Ishikawa (cell line): Measurements from ENCODE around the gene CUTA.

ENCODE experiments used
- EGR1 ChIP-seq: IDR thresholded peaks from 2 replicates; pipeline ENCODE4 v1.6.1; 2012
- EP300 ChIP-seq: IDR thresholded peaks from 2 replicates; pipeline ENCODE4 v1.6.1; 2012; ENCODE audit warnings: borderline replicate concordance
- RAD21 ChIP-seq: IDR thresholded peaks from 2 replicates; pipeline ENCODE4 v1.6.1; 2012; ENCODE audit warnings: low read depth
- ZBTB7A ChIP-seq: IDR thresholded peaks from 2 replicates; pipeline ENCODE4 v1.6.1; 2012; ENCODE audit warnings: low read depth
- TF ChIP-seq, protein P1 (sequence below): IDR thresholded peaks from 2 replicates; pipeline ENCODE4 v1.6.1; 2012

DNA sequence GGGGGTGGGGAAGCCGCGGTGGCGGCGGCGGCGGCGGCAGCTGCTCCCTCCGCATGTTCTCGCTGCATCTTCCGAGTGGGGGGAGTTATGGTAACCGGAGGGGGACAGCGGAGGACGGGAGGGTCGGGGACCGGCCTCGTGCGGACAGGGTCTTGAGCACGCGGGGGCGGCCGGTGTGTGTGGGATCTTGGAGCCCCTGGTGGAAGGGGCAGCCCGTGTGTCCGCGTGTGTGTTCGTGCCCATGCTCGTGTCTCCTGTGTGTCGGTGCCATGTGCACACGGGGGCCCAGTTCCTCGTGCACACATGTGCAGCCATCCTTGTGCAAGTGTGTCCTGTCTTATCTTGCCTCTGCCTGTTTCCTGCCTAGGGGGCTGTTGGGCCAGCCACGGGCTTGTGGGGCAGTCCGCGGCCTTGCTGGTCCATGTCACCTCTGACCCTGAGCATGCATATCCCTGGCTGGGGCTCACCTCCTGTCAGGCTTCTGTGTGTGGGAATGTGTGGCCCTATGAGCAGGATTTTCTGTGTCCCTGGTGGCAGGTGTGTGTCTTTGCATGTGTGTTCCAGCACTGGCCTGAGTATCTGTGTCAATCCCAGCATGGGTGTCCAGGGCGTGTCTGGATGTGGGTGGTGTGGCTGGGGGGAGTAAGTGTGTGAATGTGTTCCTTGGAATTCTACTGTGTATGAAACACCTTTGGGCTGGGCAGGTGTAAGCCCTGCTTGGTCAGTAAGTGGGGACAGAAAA is 10.5 kb upstream of the CUTA start:
- TF ChIP-seq EGR1 (peak; percentile 68), ZBTB7A (no peak; the same call in 1 of the 2 replicates), EP300 (no peak), RAD21 (no peak)
- TF ChIP-seq, protein P1, sequence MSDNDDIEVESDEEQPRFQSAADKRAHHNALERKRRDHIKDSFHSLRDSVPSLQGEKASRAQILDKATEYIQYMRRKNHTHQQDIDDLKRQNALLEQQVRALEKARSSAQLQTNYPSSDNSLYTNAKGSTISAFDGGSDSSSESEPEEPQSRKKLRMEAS, result peak; percentile 85
